GM12892 (cell line): ENCODE data around the gene SMAD9.

Experiments used
- POLR2A ChIP-seq: IDR thresholded peaks from 2 replicates; pipeline ENCODE4 v1.6.1; 2011; ENCODE audit warnings: low read depth, low read length, control low read depth
- POLR2AphosphoS5 ChIP-seq: IDR thresholded peaks from 2 replicates; pipeline ENCODE4 v1.6.1; 2011; ENCODE audit warnings: low read depth, low read length, control low read depth

DNA sequence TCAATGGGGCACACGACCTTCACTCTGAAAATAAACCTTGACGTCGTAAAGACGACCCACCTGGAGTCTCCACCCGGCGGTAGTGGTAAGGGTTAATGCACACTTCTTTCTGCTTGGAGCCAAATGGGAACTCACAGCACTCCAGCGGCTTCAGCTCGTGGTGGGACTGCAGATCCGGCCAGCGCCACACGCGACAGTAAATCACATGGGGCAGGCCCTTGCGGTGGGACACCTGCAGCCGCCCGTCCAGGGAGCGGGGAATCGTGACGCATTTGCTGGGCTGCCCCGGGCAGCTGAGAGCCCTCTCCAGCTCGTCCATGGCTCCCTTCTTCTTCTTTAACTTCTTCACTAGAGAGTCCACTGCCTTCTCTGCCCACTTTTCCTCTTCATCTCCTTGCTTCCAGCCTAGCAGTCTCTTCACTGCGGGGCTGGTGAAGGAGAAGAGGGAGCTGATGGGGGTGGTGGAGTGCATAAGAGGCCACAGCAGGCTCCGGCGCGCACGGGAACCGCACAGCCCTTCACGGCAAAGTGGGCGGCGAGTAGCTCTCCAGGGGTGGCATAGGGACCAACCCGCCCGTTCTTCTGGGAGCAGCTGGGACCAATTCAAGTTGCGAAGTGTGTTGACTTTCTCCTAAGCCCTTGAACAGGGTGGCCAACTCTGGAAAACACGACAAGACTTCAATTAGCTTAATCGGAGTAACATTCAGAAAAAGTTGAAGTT lies 40.7 kb downstream of the SMAD9 start:
- TF ChIP-seq POLR2AphosphoS5 (no peak), POLR2A (no peak)
